HG02981 (cell line): ENCODE measurements around the gene POP4.

Experiments used
- ATAC-seq: cut with Tn5 transposase; IDR thresholded peaks from one replicate; pipeline ENCODE4 v1.9.1; 2021; ENCODE audit warnings: mild to moderate bottlenecking, moderate library complexity; ENCODE audit not compliant: unreplicated experiment

The POP4 gene

GRCh38 chr19:29576761-29577648 is 29.1 kb upstream of the POP4 start:
- ATAC-seq, result peak; percentile 76

- ATAC-seq, result no peak
Measured at GRCh38 chr19:29577649-29577963, 28.5 kb upstream of the POP4 start.

- ATAC-seq, result no peak
Measured at GRCh38 chr19:29578349-29578748, 27.7 kb upstream of the POP4 start.

GRCh38 chr19:29579308-29579910 is 26.7 kb upstream of the POP4 start:
- ATAC-seq, result no peak

- no peak for ATAC-seq
Measured at GRCh38 chr19:29581398-29581797, 24.7 kb upstream of the POP4 start.

GRCh38 chr19:29583196-29583999 is 22.7 kb upstream of the POP4 start:
- ATAC-seq, result no peak

GRCh38 chr19:29586401-29586800 is 19.7 kb upstream of the POP4 start:
- no peak for ATAC-seq

- no peak for ATAC-seq
Measured at GRCh38 chr19:29587059-29587458, 19.0 kb upstream of the POP4 start.

- ATAC-seq, result peak; percentile 93
Measured at GRCh38 chr19:29587518-29587986, 18.5 kb upstream of the POP4 start.

- ATAC-seq, result no peak
Measured at GRCh38 chr19:29588095-29588494, 18.0 kb upstream of the POP4 start.

GRCh38 chr19:29590278-29590677 is 15.8 kb upstream of the POP4 start:
- ATAC-seq, result no peak

- no peak for ATAC-seq
Measured at GRCh38 chr19:29591670-29592069, 14.4 kb upstream of the POP4 start.

GRCh38 chr19:29593869-29594268 is 12.2 kb upstream of the POP4 start:
- ATAC-seq, result no peak

GRCh38 chr19:29596080-29596727 is 9.9 kb upstream of the POP4 start:
- no peak for ATAC-seq

GRCh38 chr19:29596885-29597525 is 9.1 kb upstream of the POP4 start:
- ATAC-seq, result no peak

- ATAC-seq, result no peak
Measured at GRCh38 chr19:29598036-29598435, 8.0 kb upstream of the POP4 start.

- no peak for ATAC-seq
Measured at GRCh38 chr19:29598496-29598895, 7.6 kb upstream of the POP4 start.

GRCh38 chr19:29603308-29603707 is 2.8 kb upstream of the POP4 start:
- ATAC-seq, result no peak

GRCh38 chr19:29606420-29606747 is 301 bp downstream of the POP4 start:
- peak; percentile 7 for ATAC-seq

- no peak for ATAC-seq
Measured at GRCh38 chr19:29609636-29610035, 3.6 kb downstream of the POP4 start.

- ATAC-seq, result no peak
Measured at GRCh38 chr19:29610213-29610573, 4.1 kb downstream of the POP4 start.
